ENCODE results near the gene ACADS.

The ACADS gene

DNA sequence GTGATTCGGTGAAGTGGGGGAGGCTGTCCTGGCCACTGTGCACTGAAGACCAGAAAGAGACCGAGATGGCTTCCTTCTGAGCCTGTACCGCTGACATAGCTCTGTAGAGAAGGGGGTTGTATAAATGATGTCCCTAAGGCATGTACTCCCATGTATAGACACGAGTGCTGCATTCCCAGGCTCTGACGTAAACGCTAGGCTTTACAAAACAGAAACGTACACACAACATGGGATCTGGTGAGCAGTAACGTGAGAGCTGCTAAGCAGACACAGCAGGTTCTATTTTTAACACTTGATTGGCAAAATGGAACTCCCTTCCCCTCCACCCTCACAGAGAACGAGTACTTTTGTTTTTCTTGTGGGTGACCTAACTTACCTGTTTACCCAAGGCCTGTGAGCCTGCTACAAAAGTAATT is 35.9 kb downstream of the ACADS start:
- Histone ChIP-seq H3K56ac (ENCODE audit: low read length) (no peak overlapping the region), H3K18ac (ENCODE audit: low read length) (no peak overlapping the region), H3K4me1 (ENCODE audit: control insufficient read depth, low read depth, low read length) (no peaks in the 10 kb centered on the region), H3K23ac (ENCODE audit: low read length) (no peak overlapping the region), H2AK5ac (ENCODE audit: low read length) (no peak overlapping the region), H2BK120ac (ENCODE audit: low read depth, low read length) (no peak overlapping the region), H3K36me3 (ENCODE audit: control insufficient read depth, insufficient read depth, low read length) (peaks cover 4% of the 10 kb centered on the region), H3K79me2 (ENCODE audit: control insufficient read depth, insufficient read depth, low read length) (no peaks in the 10 kb centered on the region), H3K4ac (ENCODE audit: low read depth, low read length) (no peak overlapping the region), H4K8ac (ENCODE audit: low read depth, low read length) (no peak overlapping the region), H3K27ac (ENCODE audit: low read depth, low read length) (no peak overlapping the region), H4K5ac (ENCODE audit: low read length) (no peak overlapping the region), H3K4me3 (ENCODE audit: low read length) (no peak overlapping the region), H3K9ac (ENCODE audit: low read length) (no peak overlapping the region), H3K79me1 (ENCODE audit: low read length) (no peaks in the 10 kb centered on the region), H3K27me3 (ENCODE audit: insufficient read depth, low read length, poor library complexity) (no peaks in the 10 kb centered on the region), H3K4me2 (ENCODE audit: low read length) (no peak overlapping the region), H2BK5ac (ENCODE audit: low read length) (no peak overlapping the region), H2BK15ac (replicated peaks; ENCODE audit: low read depth) (no peak overlapping the region)
- no peak for DNase-seq
- WGBS (ENCODE audit: extremely low coverage, insufficient coverage, low lambda C conversion rate) = no CpG with 5 or more reads among the region's 9 CpGs

DNA sequence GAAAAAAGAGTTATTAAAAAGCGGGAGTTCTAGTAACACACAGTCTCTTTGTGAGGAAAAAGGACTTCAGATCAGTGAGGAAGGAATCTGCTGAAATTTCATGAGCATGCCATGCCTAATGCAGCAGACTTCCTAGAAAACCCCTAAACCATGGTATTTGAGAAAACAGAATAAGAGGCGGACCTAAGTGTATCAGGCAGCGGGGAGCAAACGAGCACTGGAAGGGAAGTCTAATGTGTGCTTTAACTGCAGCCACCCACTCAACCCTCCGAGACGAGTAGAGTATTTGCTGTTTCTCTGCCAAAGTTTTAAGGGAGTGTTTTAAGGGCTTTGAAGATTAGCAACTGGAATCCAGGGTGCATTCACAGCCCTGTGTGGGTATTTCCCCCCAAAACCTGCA is 36.5 kb downstream of the ACADS start:
- Histone ChIP-seq H3K79me2 (ENCODE audit: control insufficient read depth, insufficient read depth, low read length) (no peaks in the 10 kb centered on the region), H2BK120ac (ENCODE audit: low read depth, low read length) (no peak overlapping the region), H2BK15ac (replicated peaks; ENCODE audit: low read depth) (no peak overlapping the region), H3K36me3 (ENCODE audit: control insufficient read depth, insufficient read depth, low read length) (peaks cover 4% of the 10 kb centered on the region), H4K5ac (ENCODE audit: low read length) (no peak overlapping the region), H3K18ac (ENCODE audit: low read length) (no peak overlapping the region), H3K9ac (ENCODE audit: low read length) (no peak overlapping the region), H3K4me2 (ENCODE audit: low read length) (no peak overlapping the region), H3K4ac (ENCODE audit: low read depth, low read length) (no peak overlapping the region), H3K4me3 (ENCODE audit: low read length) (no peak overlapping the region), H3K4me1 (ENCODE audit: control insufficient read depth, low read depth, low read length) (no peaks in the 10 kb centered on the region), H2BK5ac (ENCODE audit: low read length) (no peak overlapping the region), H3K79me1 (ENCODE audit: low read length) (no peaks in the 10 kb centered on the region), H3K56ac (ENCODE audit: low read length) (no peak overlapping the region), H3K23ac (ENCODE audit: low read length) (no peak overlapping the region), H3K27me3 (ENCODE audit: insufficient read depth, low read length, poor library complexity) (no peaks in the 10 kb centered on the region), H4K8ac (ENCODE audit: low read depth, low read length) (no peak overlapping the region), H3K27ac (ENCODE audit: low read depth, low read length) (no peak overlapping the region), H2AK5ac (ENCODE audit: low read length) (no peak overlapping the region)
- no CpG with 5 or more reads among the region's 6 CpGs for WGBS (ENCODE audit: extremely low coverage, insufficient coverage, low lambda C conversion rate)
- DNase-seq = no peak

- no peak overlapping the region for H4K5ac ChIP-seq (ENCODE audit: low read length)
- peaks cover 4% of the 10 kb centered on the region for H3K36me3 ChIP-seq (ENCODE audit: control insufficient read depth, insufficient read depth, low read length)
- no peak overlapping the region for H3K27ac ChIP-seq (ENCODE audit: low read depth, low read length)
- no peak overlapping the region for H3K9ac ChIP-seq (ENCODE audit: low read length)
- no peak overlapping the region for H2BK120ac ChIP-seq (ENCODE audit: low read depth, low read length)
- no peak overlapping the region for H2BK5ac ChIP-seq (ENCODE audit: low read length)
- no peak overlapping the region for H3K4ac ChIP-seq (ENCODE audit: low read depth, low read length)
- H3K4me2 ChIP-seq (ENCODE audit: low read length) = no peak overlapping the region
- no peaks in the 10 kb centered on the region for H3K79me1 ChIP-seq (ENCODE audit: low read length)
- WGBS (ENCODE audit: extremely low coverage, insufficient coverage, low lambda C conversion rate) = no CpG with 5 or more reads among the region's 3 CpGs
- DNase-seq = no peak
- no peaks in the 10 kb centered on the region for H3K27me3 ChIP-seq (ENCODE audit: insufficient read depth, low read length, poor library complexity)
- no peak overlapping the region for H3K23ac ChIP-seq (ENCODE audit: low read length)
- H2AK5ac ChIP-seq (ENCODE audit: low read length) = no peak overlapping the region
- H2BK15ac ChIP-seq (replicated peaks; ENCODE audit: low read depth) = no peak overlapping the region
- no peak overlapping the region for H3K18ac ChIP-seq (ENCODE audit: low read length)
- H3K79me2 ChIP-seq (ENCODE audit: control insufficient read depth, insufficient read depth, low read length) = no peaks in the 10 kb centered on the region
- H3K56ac ChIP-seq (ENCODE audit: low read length) = no peak overlapping the region
- H4K8ac ChIP-seq (ENCODE audit: low read depth, low read length) = no peak overlapping the region
- H3K4me3 ChIP-seq (ENCODE audit: low read length) = no peak overlapping the region
- H3K4me1 ChIP-seq (ENCODE audit: control insufficient read depth, low read depth, low read length) = no peaks in the 10 kb centered on the region
Measured at GRCh38 chr12:120763250-120763649, 37.6 kb downstream of the ACADS start.

- H2BK15ac ChIP-seq (replicated peaks; ENCODE audit: low read depth) = no peak overlapping the region
- H2BK5ac ChIP-seq (ENCODE audit: low read length) = no peak overlapping the region
- no peak overlapping the region for H3K4me3 ChIP-seq (ENCODE audit: low read length)
- H3K4me1 ChIP-seq (ENCODE audit: control insufficient read depth, low read depth, low read length) = no peaks in the 10 kb centered on the region
- H3K79me2 ChIP-seq (ENCODE audit: control insufficient read depth, insufficient read depth, low read length) = no peaks in the 10 kb centered on the region
- H3K56ac ChIP-seq (ENCODE audit: low read length) = no peak overlapping the region
- H3K27ac ChIP-seq (ENCODE audit: low read depth, low read length) = no peak overlapping the region
- H3K4me2 ChIP-seq (ENCODE audit: low read length) = no peak overlapping the region
- H3K23ac ChIP-seq (ENCODE audit: low read length) = no peak overlapping the region
- H4K5ac ChIP-seq (ENCODE audit: low read length) = no peak overlapping the region
- DNase-seq = no peak
- H3K9ac ChIP-seq (ENCODE audit: low read length) = no peak overlapping the region
- no peak overlapping the region for H3K4ac ChIP-seq (ENCODE audit: low read depth, low read length)
- peaks cover 7% of the 10 kb centered on the region for H3K36me3 ChIP-seq (ENCODE audit: control insufficient read depth, insufficient read depth, low read length)
- H2BK120ac ChIP-seq (ENCODE audit: low read depth, low read length) = no peak overlapping the region
- no peaks in the 10 kb centered on the region for H3K27me3 ChIP-seq (ENCODE audit: insufficient read depth, low read length, poor library complexity)
- H2AK5ac ChIP-seq (ENCODE audit: low read length) = no peak overlapping the region
- no peak overlapping the region for H4K8ac ChIP-seq (ENCODE audit: low read depth, low read length)
- no CpG with 5 or more reads among the region's 9 CpGs for WGBS (ENCODE audit: extremely low coverage, insufficient coverage, low lambda C conversion rate)
- H3K18ac ChIP-seq (ENCODE audit: low read length) = no peak overlapping the region
- H3K79me1 ChIP-seq (ENCODE audit: low read length) = no peaks in the 10 kb centered on the region
Measured at GRCh38 chr12:120764816-120765215, 39.2 kb downstream of the ACADS start.

GRCh38 chr12:120766566-120766965 is 40.9 kb downstream of the ACADS start:
- H3K4me3 ChIP-seq (ENCODE audit: low read length) = no peak overlapping the region
- H2BK15ac ChIP-seq (replicated peaks; ENCODE audit: low read depth) = no peak overlapping the region
- no peak overlapping the region for H2BK120ac ChIP-seq (ENCODE audit: low read depth, low read length)
- H3K4me2 ChIP-seq (ENCODE audit: low read length) = no peak overlapping the region
- peaks cover 7% of the 10 kb centered on the region for H3K36me3 ChIP-seq (ENCODE audit: control insufficient read depth, insufficient read depth, low read length)
- H4K5ac ChIP-seq (ENCODE audit: low read length) = no peak overlapping the region
- no peak for DNase-seq
- no peak overlapping the region for H2AK5ac ChIP-seq (ENCODE audit: low read length)
- no peak overlapping the region for H3K18ac ChIP-seq (ENCODE audit: low read length)
- H3K79me1 ChIP-seq (ENCODE audit: low read length) = no peaks in the 10 kb centered on the region
- H3K79me2 ChIP-seq (ENCODE audit: control insufficient read depth, insufficient read depth, low read length) = no peaks in the 10 kb centered on the region
- no CpG with 5 or more reads among the region's 5 CpGs for WGBS (ENCODE audit: extremely low coverage, insufficient coverage, low lambda C conversion rate)
- no peak overlapping the region for H3K9ac ChIP-seq (ENCODE audit: low read length)
- H3K4me1 ChIP-seq (ENCODE audit: control insufficient read depth, low read depth, low read length) = no peaks in the 10 kb centered on the region
- no peak overlapping the region for H2BK5ac ChIP-seq (ENCODE audit: low read length)
- H3K27ac ChIP-seq (ENCODE audit: low read depth, low read length) = no peak overlapping the region
- no peaks in the 10 kb centered on the region for H3K27me3 ChIP-seq (ENCODE audit: insufficient read depth, low read length, poor library complexity)
- H3K56ac ChIP-seq (ENCODE audit: low read length) = no peak overlapping the region
- H3K4ac ChIP-seq (ENCODE audit: low read depth, low read length) = no peak overlapping the region
- no peak overlapping the region for H3K23ac ChIP-seq (ENCODE audit: low read length)
- H4K8ac ChIP-seq (ENCODE audit: low read depth, low read length) = no peak overlapping the region
